ENCODE data around the gene DENND1A. TPM values are rescaled to one million over a fixed set of nuclear protein-coding genes. Genes with fewer than 3 reads are reported as not detected.

The DENND1A gene
- polyA plus RNA-seq, 1 experiment, result 16.2 TPM

- peaks cover 13% of the 10 kb centered on the region for H3K27me3 ChIP-seq (ENCODE audit: control insufficient read depth, insufficient read depth, low read length)
- H3K4me3 ChIP-seq (ENCODE audit: low read depth, low read length), result no peak overlapping the region
- H3K9me3 ChIP-seq (ENCODE audit: control insufficient read depth, insufficient read depth, low read length), result no peaks in the 10 kb centered on the region
- DNase-seq (ENCODE audit: low read depth, low spot score), result no peak
- POLR2A ChIA-PET, result no interaction called here
- H3K27ac ChIP-seq (ENCODE audit: low read depth, low read length), result no peak overlapping the region
- TF ChIP-seq CTCF (IDR thresholded peaks at IDR 0.05; ENCODE audit: low read depth, low read length), result no peak
- CTCF ChIA-PET, result interaction anchor here (0.6 to 9.2 kb wide), 2 partner anchors 10 to 27 kb away, joined by 4 to 158 read pairs; partner anchors contain the start of gene CRB2
These were observed 548.8 kb downstream of the DENND1A start for GRCh38 chr9:123380852-123381705.

GRCh38 chr9:123378956-123379660, 550.8 kb downstream of the DENND1A start:
- Histone ChIP-seq H3K27ac (ENCODE audit: low read depth, low read length) (no peak overlapping the region), H3K4me3 (ENCODE audit: low read depth, low read length) (no peak overlapping the region), H3K9me3 (ENCODE audit: control insufficient read depth, insufficient read depth, low read length) (no peaks in the 10 kb centered on the region), H3K27me3 (ENCODE audit: control insufficient read depth, insufficient read depth, low read length) (peaks cover 32% of the 10 kb centered on the region)
- no peak for DNase-seq (ENCODE audit: low read depth, low spot score)
- ChIA-PET CTCF (no interaction called here), POLR2A (no interaction called here)
- TF ChIP-seq CTCF (IDR thresholded peaks at IDR 0.05; ENCODE audit: low read depth, low read length), result no peak

- no peak overlapping the region for H3K4me3 ChIP-seq (ENCODE audit: low read depth, low read length)
- H3K9me3 ChIP-seq (ENCODE audit: control insufficient read depth, insufficient read depth, low read length), result no peaks in the 10 kb centered on the region
- H3K27me3 ChIP-seq (ENCODE audit: control insufficient read depth, insufficient read depth, low read length), result peaks cover 38% of the 10 kb centered on the region
- ChIA-PET CTCF (interaction anchor here (1.1 kb wide), 1 partner anchor 10 kb away, joined by 3 read pairs; no protein-coding TSS in a partner anchor), POLR2A (no interaction called here)
- no peak overlapping the region for H3K27ac ChIP-seq (ENCODE audit: low read depth, low read length)
- no peak for TF ChIP-seq CTCF (IDR thresholded peaks at IDR 0.05; ENCODE audit: low read depth, low read length)
- no peak for DNase-seq (ENCODE audit: low read depth, low spot score)
These were observed 551.9 kb downstream of the DENND1A start for GRCh38 chr9:123378025-123378424.

GRCh38 chr9:123377211-123377971, 552.5 kb downstream of the DENND1A start:
- no peak for DNase-seq (ENCODE audit: low read depth, low spot score)
- no peak overlapping the region for H3K27ac ChIP-seq (ENCODE audit: low read depth, low read length)
- peaks cover 43% of the 10 kb centered on the region for H3K27me3 ChIP-seq (ENCODE audit: control insufficient read depth, insufficient read depth, low read length)
- no peak for TF ChIP-seq CTCF (IDR thresholded peaks at IDR 0.05; ENCODE audit: low read depth, low read length)
- POLR2A ChIA-PET, result interaction anchor here (0.6 kb wide), 1 partner anchor 565 kb away, joined by 4 read pairs; no protein-coding TSS in a partner anchor
- H3K4me3 ChIP-seq (ENCODE audit: low read depth, low read length), result no peak overlapping the region
- no peaks in the 10 kb centered on the region for H3K9me3 ChIP-seq (ENCODE audit: control insufficient read depth, insufficient read depth, low read length)
- CTCF ChIA-PET, result interaction anchor here (1.1 kb wide), 1 partner anchor 10 kb away, joined by 3 read pairs; no protein-coding TSS in a partner anchor
